ENCODE measurements around the gene ADSS1. TPM values are rescaled to one million over a fixed set of nuclear protein-coding genes. Genes with fewer than 3 reads are reported as not detected.

ADSS1 gene
- total RNA-seq, 1 donor from 2014 or later, result 5.5 TPM

- ATAC-seq (no peak), DNase-seq (no peak)
- H3K9me3 ChIP-seq, result no peaks in the 10 kb centered on the region
Observed at GRCh38 chr14:104718871-104719270, 5.2 kb upstream of the ADSS1 start.

GRCh38 chr14:104719343-104719742, 4.7 kb upstream of the ADSS1 start:
- DNase-seq (no peak), ATAC-seq (no peak)
- Histone ChIP-seq H3K27me3 (no peaks in the 10 kb centered on the region), H3K27ac (no peak overlapping the region), H3K4me3 (no peak overlapping the region), H3K36me3 (peaks cover 24% of the 10 kb centered on the region), H3K9me3 (no peaks in the 10 kb centered on the region), H3K4me1 (peaks cover 6% of the 10 kb centered on the region)
- no peak for TF ChIP-seq CTCF (IDR thresholded peaks at IDR 0.05)
- intact Hi-C loops (cut with DNase I), result no loop called here

More at GRCh38 chr14:104718871-104719270, 5.2 kb upstream of the ADSS1 start:
- Histone ChIP-seq H3K4me3 (no peak overlapping the region), H3K27me3 (no peaks in the 10 kb centered on the region), H3K27ac (no peak overlapping the region), H3K4me1 (peaks cover 6% of the 10 kb centered on the region), H3K36me3 (peaks cover 28% of the 10 kb centered on the region)
- intact Hi-C loops (cut with DNase I), result no loop called here
- no peak for TF ChIP-seq CTCF (IDR thresholded peaks at IDR 0.05)

- H3K4me1 ChIP-seq, result peaks cover 15% of the 10 kb centered on the region
- intact Hi-C loops (cut with DNase I), result no loop called here
- H3K36me3 ChIP-seq, result peaks cover 6% of the 10 kb centered on the region
- H3K27ac ChIP-seq, result no peak overlapping the region
- H3K4me3 ChIP-seq, result no peak overlapping the region
- no peaks in the 10 kb centered on the region for H3K27me3 ChIP-seq
- H3K9me3 ChIP-seq, result no peaks in the 10 kb centered on the region
- ATAC-seq (no peak), DNase-seq (no peak)
- TF ChIP-seq CTCF (IDR thresholded peaks at IDR 0.05), result no peak
Observed at GRCh38 chr14:104721505-104722431, 2.3 kb upstream of the ADSS1 start.

GRCh38 chr14:104722938-104723650, 935 bp upstream of the ADSS1 start:
- ATAC-seq, result no peak
- intact Hi-C loops (cut with DNase I), result no loop called here

More at GRCh38 chr14:104722938-104723650, 935 bp upstream of the ADSS1 start:
- Histone ChIP-seq H3K27me3 (no peaks in the 10 kb centered on the region), H3K27ac (peak overlapping the region; percentile 24), H3K4me3 (peak overlapping the region; percentile 69), H3K36me3 (peaks cover 6% of the 10 kb centered on the region), H3K9me3 (no peaks in the 10 kb centered on the region), H3K4me1 (peaks cover 15% of the 10 kb centered on the region)
- no peak for TF ChIP-seq CTCF (IDR thresholded peaks at IDR 0.05)
- DNase-seq, result no peak

All from upper lobe of right lung (tissue), 1 donor.